HG02938 (cell line): ENCODE data around the gene MON1A.
"Not testable (repeated sequence)": the region's sequence is repeated elsewhere in the genome, so short reads cannot be mapped to it uniquely, and the experiment has no call there.

Experiments
- ATAC-seq: cut with Tn5 transposase; IDR thresholded peaks from one replicate; pipeline ENCODE4 v1.9.1; 2021; ENCODE audit warnings: mild to moderate bottlenecking, moderate library complexity; ENCODE audit not compliant: unreplicated experiment

Gene MON1A

GRCh38 chr3:49917806-49918590 lies 11.6 kb downstream of the MON1A start:
- ATAC-seq = not testable (repeated sequence)

GRCh38 chr3:49916686-49917085 lies 12.9 kb downstream of the MON1A start:
- no peak for ATAC-seq

DNA sequence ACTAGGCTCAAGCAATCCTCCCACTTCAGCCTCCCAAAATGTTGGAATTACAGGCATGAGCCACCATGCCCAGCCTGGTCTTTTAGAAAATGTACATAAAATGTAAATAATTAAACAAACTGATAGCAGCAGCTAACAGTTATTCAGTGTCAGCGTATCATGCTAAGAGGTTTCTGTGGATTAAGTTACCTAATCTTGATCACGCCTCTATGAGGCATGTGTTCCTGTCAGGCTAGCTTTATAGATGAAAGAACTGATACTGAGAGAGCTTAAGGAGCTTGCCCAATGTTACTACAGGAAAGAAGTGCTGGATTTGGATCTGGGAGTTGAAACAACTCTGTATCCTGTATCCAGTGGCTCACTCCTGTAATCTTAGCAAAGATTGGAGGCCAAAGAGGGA lies 14.7 kb downstream of the MON1A start:
- no peak for ATAC-seq

GRCh38 chr3:49912881-49913281 lies 16.7 kb downstream of the MON1A start:
- ATAC-seq = no peak

GRCh38 chr3:49911611-49912010 lies 18.0 kb downstream of the MON1A start:
- ATAC-seq = no peak

- no peak for ATAC-seq
Observed at GRCh38 chr3:49911124-49911420, 18.5 kb downstream of the MON1A start.

DNA sequence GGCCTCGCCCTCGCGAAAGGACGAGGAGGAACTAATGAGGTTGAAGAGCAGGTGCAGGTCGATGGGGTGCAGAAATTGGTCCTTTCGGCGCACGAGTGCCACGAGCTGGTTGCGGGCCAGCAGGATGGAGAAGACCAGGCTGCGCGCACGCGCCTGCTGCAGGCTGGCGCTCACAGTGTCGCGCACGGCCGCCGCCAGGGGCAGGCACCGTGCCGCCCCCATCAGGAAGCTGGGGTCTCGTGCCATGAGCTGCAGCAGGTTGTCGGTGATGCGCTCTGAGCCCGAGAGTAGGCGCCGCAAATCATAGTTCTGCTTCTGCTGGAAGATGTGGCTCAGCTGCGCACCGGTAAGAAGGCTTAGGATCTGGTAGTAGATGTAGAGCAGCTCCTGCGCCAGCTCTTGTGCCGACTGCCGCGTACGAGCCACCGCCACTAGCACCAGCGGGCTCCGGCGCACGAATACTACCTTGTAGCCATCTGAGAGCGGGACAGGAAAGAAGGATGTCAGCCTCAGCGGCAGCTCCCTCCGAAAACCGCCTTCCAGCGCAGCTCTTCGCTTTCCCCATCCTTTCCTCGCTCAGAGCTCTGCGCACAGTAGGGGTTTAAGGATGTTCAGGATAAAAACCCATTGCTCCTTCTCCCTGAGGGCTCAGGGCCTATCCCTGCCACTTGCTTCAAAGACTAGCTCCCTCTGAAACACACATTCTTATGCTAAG lies 19.0 kb downstream of the MON1A start:
- ATAC-seq = no peak

DNA sequence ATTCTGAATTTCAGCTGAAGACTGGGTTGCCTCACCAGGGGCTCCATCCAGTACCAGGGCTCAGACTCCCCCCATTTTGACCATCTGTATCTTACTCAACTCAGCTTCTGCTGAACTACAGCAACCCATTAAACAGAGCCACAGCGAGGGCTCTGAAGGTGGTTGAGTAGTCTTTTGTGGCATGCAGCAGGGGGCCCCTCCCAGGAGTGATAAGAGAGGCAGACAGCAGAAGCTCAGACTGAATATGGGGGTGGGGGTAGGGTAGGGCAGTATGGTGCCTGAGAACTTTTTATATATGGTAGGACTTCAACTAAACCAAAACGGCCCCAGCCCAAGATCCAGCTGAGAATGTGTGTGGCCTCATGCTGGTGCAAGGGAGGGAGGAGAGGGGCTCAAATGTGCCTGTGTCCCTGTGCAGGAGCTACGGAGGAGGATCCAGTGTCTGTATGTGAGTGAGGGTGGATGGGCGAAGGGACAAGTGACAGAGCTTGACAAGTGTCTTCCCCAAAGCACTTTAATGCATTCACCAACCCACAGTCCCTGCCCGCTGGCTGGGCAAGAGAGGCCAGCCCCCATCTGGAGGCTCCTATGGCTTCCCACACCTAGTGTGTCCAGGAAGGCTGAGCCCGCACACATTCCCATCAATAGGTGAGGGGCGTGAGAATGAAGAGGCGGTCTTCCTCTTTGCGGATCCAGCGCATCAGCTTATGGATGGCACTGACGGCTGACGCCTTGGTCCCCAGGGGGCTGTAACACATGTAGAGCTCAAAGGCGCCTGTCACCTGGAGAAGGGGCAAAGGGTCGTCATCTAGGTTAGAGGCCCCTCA lies 21.0 kb downstream of the MON1A start:
- no peak for ATAC-seq

GRCh38 chr3:49906073-49906743 lies 23.4 kb downstream of the MON1A start:
- no peak for ATAC-seq

DNA sequence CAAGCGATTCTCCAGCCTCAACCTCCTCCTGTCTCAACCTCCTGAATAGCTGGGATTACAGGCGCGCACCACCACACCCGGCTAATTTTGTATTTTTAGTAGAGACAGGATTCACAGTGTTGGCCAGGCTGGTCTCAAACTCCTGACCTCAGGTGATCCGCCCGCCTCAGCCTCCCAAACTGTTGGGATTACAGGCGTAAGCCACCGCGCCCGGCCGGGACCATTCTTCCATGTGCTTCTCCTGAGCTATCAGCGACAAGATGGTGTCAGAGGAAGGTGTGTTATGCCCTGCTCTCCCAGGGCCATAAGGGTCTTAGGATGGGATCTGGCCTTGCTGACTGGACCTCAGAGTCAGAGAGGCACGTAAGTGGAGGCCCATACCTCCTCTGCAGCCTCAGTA lies 25.2 kb downstream of the MON1A start:
- ATAC-seq = not testable (repeated sequence)

GRCh38 chr3:49903451-49904424 lies 25.9 kb downstream of the MON1A start, which contains the start of gene MST1R:
Gene MST1R (minus strand): TSS chr3:49903873. CDS start chr3:49903609, 264 bp downstream.
- no peak for ATAC-seq

GRCh38 chr3:49902511-49903345 lies 26.9 kb downstream of the MON1A start:
- no peak for ATAC-seq

DNA sequence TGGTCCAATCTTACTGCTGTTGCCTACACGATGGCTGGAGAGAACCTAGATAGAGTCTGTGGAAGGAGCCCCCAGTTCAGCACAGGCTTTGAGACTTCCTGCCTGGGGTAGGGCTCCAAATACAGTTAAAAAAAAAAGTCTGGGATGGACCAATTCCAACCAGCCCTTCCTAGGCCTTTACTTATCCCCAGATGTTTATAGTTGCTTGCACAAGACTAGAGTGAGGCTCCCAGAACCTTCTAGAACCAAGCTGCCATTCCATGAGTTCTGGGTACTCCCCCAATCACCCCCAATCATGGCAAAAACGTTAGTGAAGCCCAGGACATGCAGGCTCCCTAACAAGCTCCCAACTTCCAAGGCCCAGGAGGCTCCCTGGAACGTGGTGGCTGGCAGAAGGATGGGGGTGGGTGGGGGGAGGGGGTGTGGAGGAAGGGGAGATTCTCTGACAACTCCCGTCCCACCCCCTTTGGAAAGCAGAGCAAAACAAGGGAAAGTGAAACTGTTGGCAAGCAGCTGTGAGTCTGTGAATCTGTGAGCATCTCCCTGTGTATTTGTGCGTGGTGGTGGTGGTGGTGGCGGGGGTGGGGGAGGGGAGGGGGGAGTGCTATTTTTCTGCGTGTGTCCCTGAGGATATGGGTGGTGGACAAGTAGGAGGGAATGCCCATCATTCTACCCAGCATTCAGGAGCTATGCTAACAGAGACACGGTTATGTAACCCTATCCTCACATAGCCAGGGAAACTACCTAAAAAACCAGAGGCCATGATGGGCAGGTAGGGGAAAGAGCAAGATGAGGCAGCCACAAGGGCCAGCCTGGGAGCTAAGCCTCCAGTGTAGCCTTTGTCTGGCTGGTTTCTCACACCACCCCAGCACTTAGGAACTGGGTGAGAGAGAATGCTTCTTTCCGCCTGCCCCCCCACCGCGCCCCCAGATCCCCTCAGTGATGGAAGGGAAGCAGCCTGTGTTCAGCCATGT lies 28.0 kb downstream of the MON1A start:
- ATAC-seq = no peak

DNA sequence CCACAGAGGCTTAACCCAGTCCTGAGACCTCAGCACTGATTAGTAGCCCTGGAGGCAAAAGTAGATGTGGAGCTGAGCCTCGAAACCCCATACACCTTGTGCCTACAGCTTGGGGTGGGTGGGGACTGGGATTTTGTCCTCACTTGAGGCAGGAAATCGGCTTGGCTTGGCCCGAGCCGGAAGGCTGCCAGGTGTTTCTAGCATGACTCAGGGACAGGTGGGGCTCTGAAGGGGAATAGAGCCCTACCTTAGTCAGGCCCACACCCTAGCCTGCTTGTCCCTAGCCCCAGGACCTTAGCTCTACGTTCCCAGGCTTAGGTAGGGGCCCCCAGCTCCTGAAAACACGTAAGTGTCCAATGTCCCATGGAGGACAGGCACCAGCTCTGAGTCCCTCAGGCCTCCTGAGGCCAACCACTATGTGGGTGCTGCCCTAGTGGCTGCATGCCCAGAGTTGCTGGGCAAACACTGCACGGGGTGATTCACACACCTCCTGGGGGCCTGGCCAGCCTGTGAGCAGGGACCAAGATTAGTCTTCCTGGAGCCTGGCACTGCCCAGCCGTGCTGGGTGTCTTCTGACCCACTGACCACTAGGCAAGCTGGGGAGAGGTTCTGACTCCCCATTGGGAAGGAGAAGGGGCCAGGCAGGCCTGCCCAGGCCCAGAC lies 29.0 kb downstream of the MON1A start:
- no peak for ATAC-seq

DNA sequence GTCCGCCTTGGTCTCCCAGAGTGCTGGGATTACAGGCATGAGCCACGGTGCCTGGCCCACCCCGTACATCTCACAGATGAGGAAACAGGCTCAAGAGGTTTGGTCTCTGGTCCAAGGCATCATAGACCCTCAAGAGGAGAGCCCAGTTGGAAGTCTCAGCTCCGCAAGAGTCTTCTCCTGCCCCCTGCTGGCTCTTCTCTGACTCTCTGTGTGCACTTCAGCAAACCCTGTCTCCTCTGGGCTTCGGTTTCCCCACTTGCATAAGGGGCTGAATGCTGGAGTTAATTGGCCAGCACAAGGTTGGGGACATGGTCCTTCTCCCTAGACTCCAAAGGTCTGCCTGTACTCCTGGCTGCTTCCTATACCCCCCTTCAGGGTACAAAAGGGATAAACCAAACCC lies 29.8 kb downstream of the MON1A start:
- no peak for ATAC-seq

DNA sequence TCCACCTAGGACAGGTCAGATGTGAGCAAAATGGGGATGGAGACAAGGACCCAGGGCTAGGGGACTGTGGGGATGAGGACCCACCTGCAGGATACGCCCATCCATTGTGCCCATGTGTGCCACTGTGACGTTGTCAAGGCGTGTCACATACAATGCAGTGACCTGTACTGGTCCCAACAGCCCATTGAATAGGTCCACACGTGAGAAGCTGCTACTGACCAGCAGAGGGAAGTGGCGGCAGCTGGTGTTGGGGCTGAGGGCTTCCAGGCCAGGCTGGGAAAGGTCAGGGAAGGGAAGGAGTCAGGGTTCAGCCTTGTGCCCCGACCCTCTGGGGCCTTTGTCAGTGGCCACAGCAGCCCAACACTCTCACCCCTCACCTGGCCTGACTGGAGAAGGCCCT lies 30.6 kb downstream of the MON1A start:
- ATAC-seq = no peak

GRCh38 chr3:49896345-49896744 lies 33.3 kb downstream of the MON1A start:
- no peak for ATAC-seq
